ENCODE measurements around the gene AIP.

Gene AIP

DNA sequence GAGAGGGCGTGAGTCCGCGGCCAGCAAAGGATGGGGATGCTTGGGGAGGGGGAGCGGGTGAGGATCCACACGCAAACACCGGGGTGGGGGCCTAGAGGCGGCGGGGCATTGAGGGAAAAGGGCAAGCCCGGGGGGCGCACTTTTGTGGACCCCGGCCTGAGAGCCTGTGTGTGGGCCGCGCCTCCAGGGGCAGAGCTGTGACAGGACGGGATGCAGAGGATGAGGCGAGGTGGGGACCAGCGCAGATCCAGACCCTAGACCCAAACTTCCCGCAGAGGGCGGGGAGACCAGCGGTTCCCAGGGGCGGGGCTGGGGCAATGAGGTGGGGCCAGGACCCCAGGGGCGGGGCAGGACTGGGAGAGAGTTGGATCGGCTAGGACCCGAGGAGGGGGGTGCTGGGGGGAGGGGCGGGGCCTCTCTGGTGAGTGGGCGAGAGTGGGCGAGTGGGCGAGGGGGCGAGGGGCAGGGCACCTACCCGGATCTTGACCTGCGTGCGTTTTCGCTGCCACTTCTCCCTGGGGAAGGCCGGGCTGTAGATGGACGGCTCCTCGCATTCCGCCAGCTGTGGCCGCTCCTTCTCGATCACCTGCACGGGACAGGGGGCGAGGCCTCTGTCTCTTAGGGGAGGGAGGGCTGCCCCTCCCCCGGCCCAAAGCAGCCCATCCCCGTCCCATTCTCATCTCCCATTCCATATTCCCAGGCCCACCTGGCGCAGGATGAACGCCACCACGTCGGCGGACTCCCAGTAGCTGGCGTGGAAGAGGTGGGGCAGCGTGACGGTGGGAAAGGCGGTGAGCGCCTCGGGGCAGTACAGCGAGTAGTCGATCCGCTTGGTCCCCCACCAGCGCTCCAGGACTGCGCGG is 11.8 kb downstream of the AIP start:
- DNase-seq: no peak

DNA sequence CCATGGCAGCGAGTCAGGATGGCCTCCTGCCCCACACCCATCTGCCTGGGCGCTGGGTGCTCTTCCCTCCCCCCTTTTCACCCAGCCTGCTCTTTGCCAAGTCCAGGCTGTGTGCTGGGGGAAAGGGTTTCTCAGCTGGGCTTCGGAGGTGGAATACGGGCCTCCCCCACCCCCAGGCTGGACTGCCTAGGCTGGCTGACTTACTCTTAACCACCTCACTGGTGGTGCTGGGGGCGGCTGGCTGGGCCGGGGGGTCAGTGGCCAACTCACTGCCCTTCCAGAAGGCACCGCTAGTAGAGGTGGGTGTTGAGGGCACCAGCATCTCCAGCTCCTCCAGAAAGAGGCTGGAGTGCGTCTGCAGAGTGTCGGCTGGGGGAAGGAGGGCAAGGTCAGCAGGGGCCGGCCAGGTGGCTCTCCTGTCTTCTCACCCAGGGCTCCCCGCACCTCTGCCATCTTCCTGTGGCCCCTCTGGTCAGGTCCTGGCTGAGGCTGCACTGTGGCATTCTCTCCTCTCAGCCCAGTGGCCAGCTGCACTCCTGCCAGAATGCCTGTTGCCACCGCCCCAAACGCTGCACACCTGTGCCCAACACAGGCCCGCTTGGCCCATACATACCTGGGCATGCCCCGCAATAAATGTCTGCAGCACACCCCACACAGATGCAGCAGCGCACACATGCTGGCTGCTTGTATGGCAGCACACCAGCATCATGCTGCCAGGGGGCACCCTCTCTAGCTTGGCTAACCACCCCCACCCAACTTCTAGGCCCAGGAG is 12.6 kb downstream of the AIP start:
- DNase-seq: no peak

DNA sequence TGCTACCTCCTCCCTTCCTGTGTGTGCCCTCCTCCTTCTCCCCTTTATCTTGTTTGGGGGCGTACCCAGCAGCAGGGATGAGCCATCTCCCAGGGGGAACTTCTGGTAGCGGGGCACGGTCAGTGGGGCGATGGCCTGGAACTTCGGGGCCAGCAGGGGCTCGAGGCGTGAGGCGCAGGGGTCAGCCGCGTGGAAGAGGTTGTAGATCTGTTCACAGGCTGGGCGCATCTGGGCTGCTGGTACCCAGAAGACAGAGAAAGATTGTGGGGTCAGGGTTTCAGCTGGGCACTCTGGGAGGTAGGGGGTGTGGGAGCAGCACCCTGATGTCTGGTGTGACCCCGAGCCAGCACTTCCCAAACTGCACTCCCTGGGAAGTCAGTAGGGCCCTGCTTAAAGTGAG is 13.3 kb downstream of the AIP start:
- no peak for DNase-seq

DNA sequence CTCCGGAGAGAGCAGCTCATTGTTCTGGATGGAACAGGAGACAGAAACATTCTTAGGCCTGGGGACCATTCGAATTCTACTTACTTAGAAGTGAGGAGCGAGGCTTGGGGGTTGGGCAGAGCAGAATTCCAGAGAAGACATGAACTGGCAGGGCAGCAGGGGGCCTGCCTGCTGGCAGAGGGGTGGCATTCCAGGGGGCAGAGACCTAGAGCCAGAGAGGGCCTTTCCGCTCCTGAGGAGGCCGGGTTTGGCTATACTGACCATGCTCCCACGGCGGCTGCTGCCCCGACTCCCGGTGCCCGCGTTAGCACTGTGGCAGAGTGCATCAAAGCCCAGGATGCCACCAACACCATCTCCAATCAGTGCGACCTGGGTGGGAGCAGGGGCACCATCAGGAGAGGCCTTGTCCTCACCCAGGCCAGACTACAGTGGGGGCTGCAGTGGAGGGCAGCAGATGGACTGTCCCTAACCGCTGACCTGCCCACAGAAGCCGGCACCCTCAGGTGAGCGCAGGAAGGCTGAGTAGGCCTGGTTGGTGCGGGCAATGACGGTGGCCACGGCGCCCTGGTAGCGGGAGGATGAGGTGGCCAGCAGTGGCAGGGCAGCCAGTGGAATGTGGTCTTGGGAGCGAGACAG is 14.9 kb downstream of the AIP start:
- no peak for DNase-seq

DNA sequence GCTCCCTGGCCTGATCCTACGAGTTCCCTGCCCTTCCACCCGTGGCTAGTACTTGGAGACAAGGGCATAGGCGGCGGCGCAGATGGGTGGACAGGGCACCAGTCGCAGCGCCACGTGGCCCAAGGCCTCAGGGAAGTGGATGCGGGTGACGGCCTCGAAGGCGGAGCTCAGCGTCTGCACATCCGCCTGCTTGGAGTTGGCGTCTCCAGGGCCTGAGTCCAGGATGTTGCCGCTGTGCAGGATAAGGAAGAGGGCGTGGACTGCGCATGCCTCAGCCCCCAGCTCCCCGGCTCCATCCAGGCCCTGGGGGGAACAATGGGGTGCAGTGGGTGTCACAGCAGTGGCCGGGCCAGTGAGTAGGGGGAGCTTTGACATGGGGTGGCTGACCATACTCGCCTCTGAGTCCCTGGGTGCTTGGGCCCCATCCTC is 15.7 kb downstream of the AIP start:
- DNase-seq: no peak

DNA sequence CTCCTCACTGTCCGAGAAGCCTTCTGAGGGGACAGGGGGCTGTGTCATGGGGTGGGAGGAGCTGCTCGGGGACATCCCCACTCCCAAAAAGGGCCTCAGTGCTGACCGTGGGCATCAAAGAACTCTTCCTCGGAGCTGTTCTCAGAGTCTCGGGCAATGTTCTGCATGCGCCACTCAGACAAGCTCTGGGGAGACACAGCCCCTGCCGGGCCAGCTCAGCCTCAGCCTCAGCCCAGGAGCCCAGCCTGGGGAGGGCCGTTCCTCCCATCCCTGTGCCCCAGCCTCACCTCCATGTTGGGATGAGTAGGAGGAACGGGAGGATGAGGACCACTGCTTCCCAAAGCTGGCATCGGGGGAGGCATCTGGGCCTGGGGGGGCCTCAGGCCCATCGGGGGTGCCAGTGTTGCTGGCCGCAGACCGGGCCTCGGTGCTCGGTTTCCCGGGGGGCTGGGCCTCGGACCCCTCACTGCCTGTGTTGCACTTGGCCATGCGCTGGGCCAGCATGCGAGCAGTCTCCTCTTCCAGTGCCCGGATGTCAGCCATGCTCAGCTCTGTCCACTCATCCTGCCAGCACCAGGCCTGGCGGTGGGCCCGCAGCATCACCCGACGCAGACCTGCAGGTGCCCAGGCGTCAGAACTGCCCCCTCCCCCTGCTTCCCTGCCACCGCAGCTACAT is 17.1 kb downstream of the AIP start:
- no peak for DNase-seq

DNA sequence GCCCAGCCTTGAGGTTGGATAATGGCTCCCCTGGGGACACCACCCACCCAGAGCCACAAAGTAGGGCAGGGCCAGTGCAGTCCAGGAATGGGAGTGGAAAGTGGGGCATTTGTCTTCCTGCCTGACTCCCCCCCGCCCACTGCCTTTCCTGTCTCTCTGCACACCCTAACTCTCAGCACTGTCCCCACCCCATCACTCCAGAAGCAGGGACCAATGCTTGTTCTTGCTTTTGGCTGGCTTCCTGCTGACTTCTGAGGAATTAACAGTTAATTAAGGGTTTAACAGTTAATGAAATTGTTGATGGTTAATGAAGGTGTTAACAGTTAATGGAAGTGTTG is 17.6 kb downstream of the AIP start:
- no peak for DNase-seq

DNA sequence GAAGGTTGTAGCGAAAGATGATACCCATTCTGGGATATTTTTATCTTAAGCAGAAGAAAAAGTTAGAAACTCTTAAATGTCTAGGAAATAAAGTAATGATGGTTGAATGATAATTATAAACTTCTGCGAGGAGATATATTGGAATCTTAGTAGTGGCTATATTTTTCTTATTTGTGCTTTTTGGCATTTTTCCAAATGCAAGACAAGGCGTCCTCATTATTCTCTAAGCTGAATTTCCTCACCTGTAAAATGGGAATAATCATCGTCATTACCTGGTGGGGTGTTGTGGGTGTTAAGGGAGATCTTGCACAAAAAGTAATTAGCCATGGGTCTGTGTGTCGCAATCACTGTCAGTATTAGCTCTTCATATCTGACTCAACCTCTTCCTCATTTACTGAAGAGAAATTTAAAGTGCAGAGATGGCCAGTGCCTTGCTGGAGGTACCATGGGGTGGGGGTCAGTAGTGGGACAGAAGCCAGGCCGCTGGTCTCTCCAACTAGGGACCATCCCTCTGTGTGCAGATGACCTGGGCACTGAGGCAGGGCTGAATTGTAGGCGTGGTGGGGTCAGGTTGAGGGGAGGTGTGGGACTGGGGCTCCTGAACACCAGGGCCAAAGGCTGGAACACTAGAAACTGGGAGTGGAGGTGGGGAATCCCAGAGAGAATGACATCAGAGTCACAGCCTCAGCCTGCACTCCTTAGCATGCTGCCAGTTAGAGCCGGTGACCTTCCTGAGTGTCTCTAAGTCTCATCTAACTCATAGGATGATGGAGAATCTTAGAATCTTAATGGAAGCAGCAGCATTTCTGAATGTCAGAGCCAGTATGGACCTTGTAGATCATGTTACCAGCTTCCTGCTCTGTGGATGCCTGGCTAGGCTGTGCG is 18.2 kb downstream of the AIP start:
- DNase-seq: no peak

DNA sequence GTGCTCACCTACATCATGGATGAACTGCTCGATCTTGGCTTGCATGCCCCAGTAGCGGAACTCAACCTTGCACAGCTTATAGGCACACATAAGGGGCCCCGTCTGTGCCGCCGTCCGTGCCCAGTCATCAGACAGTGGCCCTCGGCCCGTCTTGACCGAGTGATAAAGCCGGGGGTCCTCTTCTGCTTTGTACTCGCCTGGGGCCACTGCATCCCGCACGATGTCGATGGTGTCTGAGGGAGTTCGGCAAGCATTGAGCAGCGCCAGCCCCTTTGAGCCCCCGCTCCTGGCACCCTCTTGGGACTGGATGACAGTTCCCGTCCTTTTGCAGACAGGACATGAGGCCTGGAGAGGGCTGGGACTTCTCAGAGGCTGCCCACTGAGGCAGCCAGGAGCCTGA is 19.0 kb downstream of the AIP start:
- DNase-seq: no peak

DNA sequence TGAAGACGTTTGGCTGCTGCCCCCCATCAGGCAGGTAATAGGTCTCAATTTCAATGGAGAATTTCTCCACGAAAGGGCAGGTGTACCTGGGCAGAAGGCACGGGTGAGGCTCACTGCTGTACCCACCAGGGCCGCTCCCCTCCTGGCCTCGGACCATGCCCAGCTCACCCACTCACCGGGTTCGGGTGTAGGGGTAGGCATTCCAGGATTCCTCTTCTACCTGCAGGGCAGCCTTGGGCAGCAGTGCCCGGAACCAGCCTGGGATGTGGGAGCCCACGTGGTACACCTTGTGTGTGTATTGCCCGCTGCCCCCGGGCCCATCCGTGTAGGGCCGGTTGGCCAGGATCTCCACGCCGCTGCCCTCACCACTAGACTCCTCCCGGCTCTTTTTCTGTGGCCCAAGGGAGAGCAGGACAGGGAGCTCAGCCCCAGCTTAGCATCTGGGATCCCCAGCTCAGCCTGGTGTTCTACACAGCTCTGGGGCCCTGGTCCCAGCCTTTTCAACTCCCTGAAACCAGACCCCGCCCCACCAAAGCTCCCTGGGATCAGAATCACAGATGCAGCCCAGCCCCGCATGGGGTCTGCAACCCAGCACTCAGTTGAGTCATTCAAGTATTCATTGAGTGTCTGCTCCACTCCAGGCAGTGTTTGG is 19.6 kb downstream of the AIP start:
- no peak for DNase-seq

DNA sequence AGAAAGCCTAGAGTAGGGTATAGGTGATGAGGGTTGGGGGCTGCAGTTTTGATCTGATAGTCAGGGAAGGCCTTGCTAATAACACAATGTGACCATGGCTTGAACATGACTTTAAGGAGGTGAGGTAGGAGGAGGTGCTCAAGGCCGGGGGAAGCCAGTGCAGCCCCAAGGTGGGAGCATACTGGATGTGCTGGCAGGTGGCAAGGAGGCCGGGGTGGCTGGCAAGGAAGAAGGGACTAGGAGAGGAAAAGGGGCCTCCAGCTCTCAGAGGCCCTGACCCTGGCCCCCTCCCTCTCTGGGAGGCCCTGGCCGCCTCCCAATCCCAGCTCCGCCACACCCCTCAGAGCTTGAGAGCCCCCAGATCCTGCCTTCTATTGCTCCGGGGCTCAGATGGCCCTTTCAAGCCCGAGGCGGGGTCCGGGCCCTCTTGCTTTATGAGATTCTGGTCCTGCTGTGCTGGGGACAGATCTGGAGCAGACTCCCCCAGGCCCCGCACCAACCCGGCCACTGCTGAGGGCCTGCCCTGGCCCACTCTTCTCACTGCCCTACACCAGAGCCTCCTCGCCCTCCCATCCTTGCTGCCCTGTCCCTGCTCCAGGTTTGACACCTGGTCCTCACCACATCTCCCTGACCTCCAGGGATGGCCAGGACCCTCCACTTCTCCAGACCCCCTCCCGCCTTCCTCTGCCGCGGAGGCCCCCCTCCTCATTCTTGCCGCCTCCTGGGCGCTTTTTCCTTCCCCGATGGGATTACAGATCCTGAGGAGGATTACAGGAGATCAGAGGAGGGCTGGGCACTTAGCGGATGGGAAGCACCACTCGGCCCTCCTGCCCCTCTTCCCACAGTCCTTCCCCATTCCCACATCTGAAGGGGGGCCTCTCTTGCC is 20.5 kb downstream of the AIP start:
- no peak for DNase-seq

DNA sequence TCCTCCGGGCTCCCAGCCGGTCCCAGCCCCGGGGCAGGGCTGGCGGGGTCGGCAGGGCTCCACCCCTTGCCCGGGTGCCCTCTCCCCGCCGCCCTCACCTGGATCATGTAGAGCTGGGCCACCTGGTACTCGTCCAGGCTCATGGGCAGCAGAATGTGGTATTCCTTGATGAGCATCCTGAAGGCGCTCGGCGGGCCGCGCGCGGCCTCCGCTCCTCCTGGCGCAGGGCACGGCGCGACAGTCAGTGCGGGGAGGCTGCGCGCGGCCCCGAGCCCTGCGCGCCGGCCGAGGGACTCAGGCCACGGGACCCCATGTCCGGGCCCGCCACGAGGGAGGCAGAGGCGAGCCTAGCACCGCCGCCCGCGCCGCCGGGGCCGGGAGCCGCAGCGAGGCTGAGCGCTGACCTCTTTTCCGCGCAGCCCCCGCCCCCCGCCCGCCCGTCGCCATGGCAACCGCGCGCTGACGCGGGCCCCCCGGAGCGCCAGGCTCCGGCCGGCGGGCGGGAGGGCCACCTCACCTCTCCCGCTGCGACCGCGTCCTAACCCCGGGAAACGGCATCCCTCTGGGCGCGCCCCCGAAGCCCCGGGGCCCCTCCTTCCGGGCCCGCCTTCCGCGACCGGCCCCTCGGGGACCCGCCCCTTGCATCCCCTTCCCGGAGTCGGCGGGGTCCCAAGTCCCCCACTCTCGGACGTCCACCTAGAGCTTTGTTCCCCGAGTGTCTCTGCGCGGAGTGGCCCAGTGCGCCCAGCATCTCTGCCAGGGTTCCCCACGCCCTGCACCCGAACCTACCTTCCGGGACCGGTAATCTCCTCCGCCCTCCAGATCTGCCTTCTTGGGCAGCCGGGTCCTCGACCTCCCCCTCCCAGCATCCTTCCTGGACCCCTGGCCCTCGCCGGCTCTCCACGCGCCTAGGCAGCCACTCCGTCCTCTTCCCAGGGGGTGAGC is 21.5 kb downstream of the AIP start:
- DNase-seq: peak; percentile 49

DNA sequence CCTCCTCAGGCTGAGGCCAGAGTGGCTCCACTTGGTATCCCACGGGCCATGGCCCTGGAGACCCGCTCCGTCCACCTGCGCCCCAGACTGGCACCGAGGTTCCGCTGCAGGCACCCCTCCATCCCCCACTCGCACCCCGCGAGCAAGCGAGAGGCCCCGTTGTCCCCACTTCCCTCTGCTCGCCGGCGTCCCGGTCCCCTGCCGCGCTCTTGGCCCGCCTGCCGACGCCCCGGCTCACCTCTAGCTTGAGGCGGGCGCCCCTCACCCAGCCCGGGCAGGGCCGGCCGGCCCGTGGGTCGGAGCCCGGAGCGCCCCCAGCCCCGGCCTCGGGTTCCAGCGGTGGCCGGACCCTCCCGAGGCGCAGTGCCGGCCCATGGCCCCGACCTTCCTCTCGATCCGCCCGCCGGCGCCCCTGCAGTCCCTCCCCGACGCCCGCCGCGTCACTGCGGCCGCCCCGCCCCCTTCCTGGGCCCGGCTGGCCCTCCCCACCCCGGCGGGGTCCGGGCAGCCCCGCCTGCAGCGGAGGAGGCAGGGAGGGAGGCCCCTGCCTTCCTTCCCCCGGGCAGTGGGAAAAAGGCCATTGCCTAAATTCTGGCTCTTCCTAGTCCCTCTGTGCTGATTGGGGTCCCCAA is 22.2 kb downstream of the AIP start, which contains the start of gene PITPNM1:
Gene PITPNM1, minus strand, starts transcription at position 414 of the 632 bp plus-strand sequence. CDS start 1,183 bp downstream, outside the sequence.
- DNase-seq: peak; percentile 68

DNA sequence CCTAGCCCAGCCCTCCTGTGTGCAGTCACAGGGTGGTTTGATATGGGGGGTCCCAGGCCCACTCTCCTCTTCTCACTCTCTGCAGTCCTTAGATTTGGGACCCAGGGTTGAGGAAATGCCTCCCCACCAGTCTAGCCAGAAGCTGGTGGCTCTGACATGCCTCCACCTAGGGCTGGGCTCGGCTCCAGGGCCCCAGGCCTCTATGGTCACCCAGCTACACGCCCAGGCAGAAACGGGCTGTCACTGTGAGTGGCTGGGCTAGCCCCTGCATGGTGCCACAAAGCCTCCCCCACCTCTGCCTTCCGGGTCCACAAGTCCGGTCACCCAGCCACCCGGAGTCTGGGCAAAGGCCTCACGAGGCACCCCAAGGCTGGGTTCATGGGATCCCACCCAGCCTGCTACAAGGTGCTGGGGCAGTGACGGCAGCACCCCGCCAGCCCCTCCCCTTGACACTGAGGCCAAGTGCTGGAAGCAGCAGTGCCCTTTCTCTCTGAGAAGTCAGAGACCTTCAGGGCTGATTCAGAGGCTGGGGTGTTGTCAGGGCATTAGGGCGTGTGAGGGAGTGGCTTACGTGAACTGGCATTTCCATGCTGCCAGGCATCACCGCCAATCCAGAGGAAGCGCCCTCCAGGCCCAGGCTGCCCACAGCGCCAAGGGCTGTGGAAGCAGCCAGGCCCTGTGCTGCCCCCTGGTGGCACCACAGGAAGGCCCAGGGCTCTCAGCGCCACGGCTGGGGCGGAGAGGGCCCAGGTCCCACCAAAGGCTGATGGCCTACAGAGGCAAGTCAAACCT is 23.0 kb downstream of the AIP start:
- DNase-seq: peak; percentile 90

DNA sequence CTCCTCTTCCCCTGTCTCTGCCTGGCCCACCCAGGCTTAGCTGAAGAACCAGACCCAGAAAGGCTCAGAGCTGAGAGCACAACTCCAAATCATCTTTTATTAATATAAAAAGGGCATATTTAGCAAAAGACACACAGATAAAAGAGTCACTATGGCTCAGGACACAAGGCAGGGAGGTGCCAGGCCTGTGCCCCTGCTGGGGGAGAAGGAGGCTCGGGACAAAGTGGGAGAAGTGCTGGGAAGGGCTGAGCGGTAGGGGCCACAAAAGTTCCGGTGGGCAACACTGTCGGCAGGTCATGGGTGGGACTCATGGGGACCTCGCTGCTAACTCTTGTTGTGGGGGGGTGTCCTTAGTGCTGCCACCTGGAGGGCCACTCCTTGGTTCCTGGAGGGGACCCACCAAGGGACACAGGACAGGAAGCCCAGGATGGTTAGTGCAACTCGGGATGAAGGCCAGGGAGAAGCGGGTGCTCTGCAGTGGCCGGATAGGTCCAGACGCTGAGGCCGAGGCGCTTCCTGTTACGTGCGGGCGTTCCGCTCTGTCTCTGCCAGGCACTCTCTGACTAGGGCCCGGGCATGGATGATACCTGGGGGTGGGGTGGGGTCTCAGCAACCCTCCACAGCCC is 23.7 kb downstream of the AIP start:
- no peak for DNase-seq

DNA sequence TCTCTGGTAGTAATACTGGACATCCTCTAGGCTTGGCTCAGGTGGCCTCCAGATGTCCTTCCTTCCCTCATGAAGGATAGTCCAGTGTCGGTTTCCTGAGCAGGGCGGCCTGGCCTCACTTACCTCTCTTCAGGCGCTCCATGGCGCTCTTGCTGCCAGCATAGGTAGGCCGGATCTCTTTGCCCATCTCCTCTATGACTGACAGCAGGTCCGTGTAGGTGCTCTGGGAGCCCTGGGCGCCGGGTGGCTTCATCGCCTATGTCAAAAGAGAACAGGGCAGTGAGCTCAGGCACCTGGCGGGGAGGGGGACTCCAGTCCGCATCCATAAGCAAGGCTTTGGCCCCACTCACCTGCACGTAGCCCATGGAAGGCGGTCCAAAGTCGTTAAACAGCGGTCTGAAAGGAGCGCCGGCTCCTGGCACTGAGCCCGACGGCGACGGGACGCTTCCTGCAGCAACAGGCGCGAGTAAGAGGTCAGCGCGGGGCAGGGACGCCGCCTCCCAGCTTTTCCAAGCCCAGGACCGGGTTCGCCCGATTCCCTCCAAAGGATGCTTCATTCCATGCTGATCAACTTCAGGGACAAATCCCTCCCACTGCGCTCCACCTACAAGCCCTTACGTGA is 24.5 kb downstream of the AIP start:
- no peak for DNase-seq

All from T-helper 9 cell (primary cell).